ENCODE data around the gene SAXO2. TPM values are rescaled to one million over a fixed set of nuclear protein-coding genes. Genes with fewer than 3 reads are reported as not detected.

Gene SAXO2
- total RNA-seq, 1 donor from 2014 or later: 0.17 TPM

Other genes with a start within 250 kb of the SAXO2 start
- gene MEX3B, start 216.8 kb upstream of the SAXO2 start, total RNA-seq: 9.7 and 11.6 TPM in 2 replicates
- 25.7 and 30.1 TPM in 2 replicates for gene EFL1, start 84 bp upstream of the SAXO2 start, total RNA-seq
- 0.17 and 0.65 TPM in 2 replicates for gene GOLGA6L10, start 86.7 kb downstream of the SAXO2 start, total RNA-seq
- gene GOLGA6L9, start 167.0 kb downstream of the SAXO2 start, total RNA-seq: 0.85 and 1.3 TPM in 2 replicates

Measured in dermis blood vessel endothelial cell (primary cell).